Activated T-cell treated with anti-CD3 and anti-CD28 coated beads for 4 hours (primary cell): Measurements from ENCODE around the gene ZSWIM1.
"Not testable (repeated sequence)": the region's sequence is repeated elsewhere in the genome, so short reads cannot be mapped to it uniquely, and the experiment has no call there.

Experiments used
- DNase-seq: peaks from one replicate; pipeline ENCODE4 v3.0.0-alpha.2; 2020

The ZSWIM1 gene

GRCh38 chr20:45890077-45890984 lies 9.3 kb downstream of the ZSWIM1 start:
- DNase-seq: no peak

GRCh38 chr20:45890985-45891983 lies 10.3 kb downstream of the ZSWIM1 start, which contains the start of the genes CTSA and NEURL2:
TSS of gene CTSA (plus strand) at chr20:45891335. CDS start at chr20:45891569, 234 bp downstream.
TSS of gene NEURL2 (minus strand) at chr20:45891208. CDS start at chr20:45890991, 217 bp downstream.
- peak; percentile 79 for DNase-seq

DNA sequence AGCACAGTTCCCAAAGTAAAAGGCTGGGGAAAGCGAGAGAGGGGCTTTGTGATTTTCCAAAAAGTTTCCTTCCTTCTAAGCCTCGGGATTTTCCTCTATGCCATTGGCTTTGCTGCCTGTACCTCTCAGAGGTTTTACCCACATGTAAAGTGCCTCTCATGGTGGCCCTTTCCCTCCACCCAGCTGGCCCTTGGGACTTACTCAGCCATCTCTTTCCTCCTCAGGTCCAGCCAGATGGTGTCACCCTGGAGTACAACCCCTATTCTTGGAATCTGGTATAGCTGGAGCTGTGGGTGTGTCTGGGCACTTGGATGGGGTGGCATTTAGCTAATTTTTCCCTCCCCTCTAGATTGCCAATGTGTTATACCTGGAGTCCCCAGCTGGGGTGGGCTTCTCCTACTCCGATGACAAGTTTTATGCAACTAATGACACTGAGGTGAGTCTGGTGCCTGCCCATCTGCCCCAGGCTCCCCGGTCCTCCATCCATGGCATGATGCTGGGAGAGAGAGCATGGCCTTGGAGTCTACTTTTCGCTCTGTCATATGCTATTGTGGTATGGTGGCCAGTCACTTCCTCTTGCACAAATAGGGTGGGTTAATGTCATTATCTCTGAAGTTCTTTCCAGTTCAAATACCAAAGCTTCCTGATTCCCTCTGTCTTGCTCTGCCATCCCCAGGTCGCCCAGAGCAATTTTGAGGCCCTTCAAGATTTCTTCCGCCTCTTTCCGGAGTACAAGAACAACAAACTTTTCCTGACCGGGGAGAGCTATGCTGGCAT lies 11.2 kb downstream of the ZSWIM1 start:
- no peak for DNase-seq

DNA sequence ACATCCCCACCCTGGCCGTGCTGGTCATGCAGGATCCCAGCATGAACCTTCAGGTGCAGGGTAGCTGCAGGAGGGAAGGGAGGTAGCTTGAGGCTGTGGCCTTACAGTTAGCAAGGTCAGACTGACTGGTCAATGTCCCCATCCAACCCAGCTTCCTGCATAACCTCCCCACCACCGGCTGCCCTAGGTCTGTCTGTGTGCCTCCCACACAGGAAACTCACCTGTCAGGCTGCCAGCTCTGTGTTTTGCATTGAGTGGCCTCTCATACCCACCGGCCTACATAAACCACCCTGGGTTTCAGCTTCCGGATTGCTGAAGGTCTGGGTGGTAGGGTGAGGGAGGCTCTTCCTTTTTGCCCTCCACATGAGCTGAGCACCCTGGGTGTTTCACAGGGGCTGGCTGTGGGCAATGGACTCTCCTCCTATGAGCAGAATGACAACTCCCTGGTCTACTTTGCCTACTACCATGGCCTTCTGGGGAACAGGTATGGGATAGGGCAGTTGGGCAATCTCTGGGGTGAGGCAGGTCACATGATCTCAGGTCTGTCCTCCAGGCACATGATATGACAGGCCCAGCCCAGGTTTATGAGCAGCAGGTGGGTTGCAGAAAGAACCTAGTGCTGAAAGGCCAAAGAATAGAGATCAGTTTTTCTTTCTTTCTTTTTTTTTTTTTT lies 11.9 kb downstream of the ZSWIM1 start:
- no peak for DNase-seq

- DNase-seq: no peak
Observed at GRCh38 chr20:45893831-45894230, 12.8 kb downstream of the ZSWIM1 start.

GRCh38 chr20:45894797-45895196 lies 13.8 kb downstream of the ZSWIM1 start:
- DNase-seq: no peak

DNA sequence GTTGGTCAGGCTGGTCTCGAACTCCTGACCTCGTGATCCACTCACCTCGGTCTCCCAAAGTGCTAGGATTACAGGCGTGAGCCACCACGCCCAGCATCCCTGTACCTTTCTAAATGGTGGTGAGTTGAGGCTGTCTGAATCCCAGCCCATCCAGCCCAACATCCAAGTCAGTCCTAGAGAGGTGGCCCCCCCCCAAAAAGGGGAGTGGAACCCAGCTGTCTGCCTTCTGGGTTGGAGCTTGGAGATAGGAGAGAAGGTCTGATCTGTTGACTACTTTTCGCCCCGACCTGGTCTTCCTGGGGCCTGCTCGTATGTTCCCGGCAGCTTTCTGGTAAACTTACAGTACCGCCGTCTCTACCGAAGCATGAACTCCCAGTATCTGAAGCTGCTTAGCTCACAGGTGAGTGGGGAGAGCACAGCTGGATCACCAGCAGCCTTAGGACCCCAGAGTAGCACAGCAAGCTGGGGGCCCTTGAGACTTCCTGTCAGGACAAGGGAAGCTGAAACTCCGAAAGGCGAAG lies 15.7 kb downstream of the ZSWIM1 start:
- no peak for DNase-seq

DNA sequence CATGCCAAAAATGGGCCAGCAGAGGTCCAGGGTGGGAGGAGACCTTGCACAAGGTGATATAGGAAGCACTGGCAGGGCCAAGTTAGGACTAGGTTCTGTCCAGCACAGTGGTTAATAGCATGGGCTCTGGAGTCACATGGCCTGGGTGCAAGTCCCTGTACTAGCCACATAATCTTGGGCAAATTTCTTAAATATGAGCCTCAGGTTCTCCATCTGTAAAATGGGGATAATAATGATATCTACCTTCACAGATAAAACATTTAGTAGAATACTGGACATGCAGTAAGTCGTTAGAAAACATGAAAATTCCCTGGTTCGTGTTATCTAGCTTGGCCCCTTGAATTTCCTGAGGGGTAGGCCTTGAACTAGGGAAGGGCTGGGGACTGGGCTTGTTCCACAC lies 16.3 kb downstream of the ZSWIM1 start:
- no peak for DNase-seq

- no peak for DNase-seq
Observed at GRCh38 chr20:45897692-45898091, 16.7 kb downstream of the ZSWIM1 start.

DNA sequence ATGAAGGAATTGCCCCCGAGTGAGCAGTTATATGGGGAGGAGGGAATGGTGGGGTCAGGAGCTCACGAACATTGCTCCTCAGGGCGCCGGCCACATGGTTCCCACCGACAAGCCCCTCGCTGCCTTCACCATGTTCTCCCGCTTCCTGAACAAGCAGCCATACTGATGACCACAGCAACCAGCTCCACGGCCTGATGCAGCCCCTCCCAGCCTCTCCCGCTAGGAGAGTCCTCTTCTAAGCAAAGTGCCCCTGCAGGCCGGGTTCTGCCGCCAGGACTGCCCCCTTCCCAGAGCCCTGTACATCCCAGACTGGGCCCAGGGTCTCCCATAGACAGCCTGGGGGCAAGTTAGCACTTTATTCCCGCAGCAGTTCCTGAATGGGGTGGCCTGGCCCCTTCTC lies 17.3 kb downstream of the ZSWIM1 start:
- DNase-seq: no peak

GRCh38 chr20:45899046-45899835 lies 18.2 kb downstream of the ZSWIM1 start:
- no peak for DNase-seq

DNA sequence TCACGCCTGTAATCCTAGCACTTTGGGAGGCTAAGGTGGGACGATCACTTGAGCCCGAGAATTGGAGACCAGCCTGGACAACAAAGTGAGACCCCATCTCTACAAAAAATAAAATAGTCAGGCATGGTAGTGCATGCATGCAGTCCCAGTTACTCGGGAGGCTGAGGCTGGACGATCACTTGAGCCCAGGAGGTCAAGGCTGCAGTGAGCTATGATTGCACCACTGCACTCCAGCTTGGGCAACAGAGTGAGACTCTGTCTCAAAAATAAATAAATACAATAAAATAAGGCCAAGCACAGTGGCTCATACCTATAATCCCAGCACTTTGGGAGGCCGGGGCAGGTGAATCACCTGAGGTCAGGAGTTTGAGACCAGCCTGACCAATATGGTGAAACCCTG lies 20.3 kb downstream of the ZSWIM1 start:
- not testable (repeated sequence) for DNase-seq

GRCh38 chr20:45902199-45902701 lies 21.2 kb downstream of the ZSWIM1 start:
- no peak for DNase-seq

DNA sequence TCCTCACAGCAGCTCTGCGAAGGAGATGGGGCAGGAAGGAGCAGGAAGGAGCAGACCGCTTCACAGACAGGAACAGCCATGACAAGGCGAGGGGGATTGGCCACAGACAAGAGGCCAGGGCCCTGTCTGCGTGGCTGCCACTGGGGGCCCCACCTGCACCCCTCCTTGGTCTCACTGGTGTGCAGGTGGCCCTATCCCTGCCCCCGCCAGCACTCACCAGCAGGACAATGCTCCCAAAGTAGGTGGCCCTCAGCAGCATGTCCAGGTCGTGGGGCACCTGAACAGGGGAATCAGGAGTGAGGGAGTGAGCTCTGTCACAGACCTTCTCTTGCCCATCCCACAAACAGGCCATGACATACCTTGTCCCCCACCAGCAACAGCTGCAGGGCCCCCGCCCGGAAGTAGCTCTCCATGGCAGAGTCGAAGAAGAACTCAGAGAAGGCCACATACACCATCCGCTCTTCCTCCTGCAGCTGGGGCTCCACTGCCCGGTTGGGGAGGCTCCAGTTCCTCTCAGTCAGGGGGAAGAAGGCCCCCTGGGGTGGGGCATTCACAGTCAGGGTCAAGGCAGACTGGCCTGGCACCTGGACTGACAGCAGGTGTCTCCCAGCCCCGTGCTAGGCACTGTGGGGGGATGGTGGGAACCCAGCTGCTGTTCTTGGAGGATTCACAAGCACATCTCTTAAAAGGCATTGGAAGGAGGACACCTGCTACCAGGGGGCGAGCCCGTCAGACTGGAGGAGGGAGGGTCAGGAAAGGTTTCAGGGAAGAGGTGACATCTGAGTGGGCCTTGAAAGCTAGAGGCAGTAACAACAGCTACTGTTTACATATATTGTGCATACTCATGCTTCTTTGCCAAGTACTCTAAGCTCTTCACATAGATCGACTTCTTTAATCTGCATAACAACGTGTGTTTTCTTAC lies 23.8 kb downstream of the ZSWIM1 start:
- DNase-seq: no peak

GRCh38 chr20:45905505-45906079 lies 24.6 kb downstream of the ZSWIM1 start:
- DNase-seq: no peak

GRCh38 chr20:45907219-45907948 lies 26.4 kb downstream of the ZSWIM1 start:
- DNase-seq: no peak

DNA sequence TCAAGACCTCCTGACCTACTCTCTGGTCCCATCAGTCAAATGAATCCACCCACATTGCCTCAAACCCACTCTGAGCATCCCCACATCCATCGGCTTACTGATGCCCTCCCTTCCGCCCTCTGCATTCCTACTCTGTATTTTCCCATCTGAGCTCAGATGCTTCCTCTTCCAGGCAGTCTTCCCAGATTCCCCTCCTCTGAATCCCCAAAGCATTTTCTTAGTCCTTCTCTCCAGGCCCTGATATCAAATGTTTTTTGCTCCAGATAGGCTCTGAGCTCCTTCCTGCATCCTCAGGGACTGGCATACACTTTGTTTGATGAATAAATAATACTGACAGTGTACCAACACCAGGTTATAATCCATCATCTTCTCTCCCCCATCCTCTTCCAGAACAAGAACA lies 27.1 kb downstream of the ZSWIM1 start:
- no peak for DNase-seq

DNA sequence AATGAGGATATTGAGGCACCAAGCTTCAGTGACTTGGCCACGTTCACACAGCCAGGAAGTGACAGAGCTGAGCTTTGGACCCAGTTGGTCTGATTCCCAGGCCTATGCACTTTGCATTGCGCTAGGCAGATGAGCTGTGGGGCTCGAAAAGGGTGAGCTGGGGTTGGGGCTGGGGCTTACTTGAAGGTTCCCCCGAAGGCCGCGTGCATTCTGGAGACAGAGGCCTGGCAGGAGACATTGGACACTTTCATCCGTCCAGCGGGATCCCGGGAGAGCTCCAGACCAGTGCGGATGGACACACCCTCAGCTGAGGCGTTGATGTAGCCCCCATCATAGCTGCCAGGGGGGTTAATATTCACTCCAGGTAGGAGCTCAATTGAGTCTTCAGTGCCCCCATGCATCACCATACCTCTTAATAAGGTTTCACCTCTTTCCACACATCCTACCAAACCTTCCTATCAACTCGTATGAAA lies 28.3 kb downstream of the ZSWIM1 start:
- DNase-seq: no peak
